K562 (cell line): ENCODE data around the gene UCHL5. TPM values are rescaled to one million over a fixed set of nuclear protein-coding genes. Genes with fewer than 3 reads are reported as not detected.

ENCODE experiments used
- ATF7 ChIP-seq: fragments of 450-650 bp; IDR thresholded peaks from 2 replicates; pipeline ENCODE4 v1.7.1; 2014; ENCODE audit warnings: mild to moderate bottlenecking, moderate library complexity
- CTBP1 ChIP-seq: fragments of 450-650 bp; IDR thresholded peaks from 2 replicates; pipeline ENCODE4 v1.6.1; 2016; ENCODE audit warnings: borderline replicate concordance
- ILF3 ChIP-seq: fragments of 450-650 bp; IDR thresholded peaks from 2 replicates; pipeline ENCODE4 v1.6.1; 2018; ENCODE audit warnings: antibody characterized with exemption, mild to moderate bottlenecking, moderate library complexity, borderline replicate concordance
- KDM4B ChIP-seq, 2 experiments: fragments of 450-650 bp in 1 of 2; sonication (generic) in 1 of 2; IDR thresholded peaks; 2 replicates each; pipeline ENCODE4 v1.6.1; 2016 to 2017; ENCODE audit warnings: borderline replicate concordance in 2 of 2, antibody characterized with exemption in 1 of 2, low read depth in 1 of 2, mild to moderate bottlenecking in 1 of 2
- MCM3 ChIP-seq: fragments of 450-650 bp; IDR thresholded peaks from 2 replicates; pipeline ENCODE4 v1.6.1; 2016
- MXI1 ChIP-seq: IDR thresholded peaks from 2 replicates; pipeline ENCODE4 v1.6.1; 2011; ENCODE audit warnings: low read depth, mild to moderate bottlenecking, improper control_type of control experiment, low read length
- NEUROD1 ChIP-seq: fragments of 150-350 bp; IDR thresholded peaks from 2 replicates; pipeline ENCODE4 v1.6.1; 2014; ENCODE audit warnings: borderline replicate concordance, low read length, low read depth; ENCODE audit not compliant: partially characterized antibody
- PHTF2 ChIP-seq: fragments of 250-450 bp; sonication (Bioruptor Pico); IDR thresholded peaks from 2 replicates; pipeline ENCODE4 v1.5.0; 2021; ENCODE audit warnings: mild to moderate bottlenecking
- SP1 ChIP-seq: sonication (generic); formaldehyde crosslinking; IDR thresholded peaks from 2 replicates; pipeline ENCODE4 v1.8.1; 2022; ENCODE audit warnings: mild to moderate bottlenecking, missing genetic modification reagents
- polyA plus RNA-seq, 8 experiments: library from polyadenylated mRNA; depleted of rRNA in 4 of 8; stranded (reverse) in 5 of 8; unstranded in 3 of 8; fragments of >200 nt; fragmentation: Nextera tagmentation in 2 of 8; fragmentation: Illumina TruSeq in 1 of 8; extraction: Ambion mirVana in 2 of 8; extraction: Trizol in 1 of 8; gene quantifications; 2 replicates each; pipeline versions ENCODE4 v1.2.1 to v1.2.3, GENCODE V29; 2011 to 2014; ENCODE audit warnings: inconsistent platforms in 1 of 8, missing spikeins in 1 of 8
- total RNA-seq, 7 experiments: library from RNA; depleted of rRNA in 6 of 7; stranded (reverse); fragments of >200 nt in 6 of 7; fragmentation: Illumina TruSeq in 2 of 7; extraction: Trizol in 2 of 7; gene quantifications; 2 replicates each; pipeline versions ENCODE4 v1.2.1 to v1.2.3, GENCODE V29; 2011 to 2021; ENCODE audit warnings: low replicate concordance in 1 of 7
- TF ChIP-seq, protein P1 (sequence below): fragments of 450-650 bp; IDR thresholded peaks from 2 replicates; pipeline ENCODE4 v1.6.1; 2016; ENCODE audit warnings: mild to moderate bottlenecking
- TF ChIP-seq, protein P2 (sequence below): fragments of 200-800 bp; sonication (Bioruptor generic); IDR thresholded peaks from 2 replicates; pipeline ENCODE4 v1.6.1; 2017; ENCODE audit warnings: missing genetic modification characterization, missing compliant biosample characterization
- TF ChIP-seq, protein P3 (sequence below): fragments of 250-450 bp; sonication (Bioruptor Pico); IDR thresholded peaks from 2 replicates; pipeline ENCODE4 v1.8.0; 2021; ENCODE audit warnings: moderate library complexity, mild to moderate bottlenecking, inconsistent platforms
- TF ChIP-seq, protein P4 (sequence below): sonication (generic); formaldehyde crosslinking; IDR thresholded peaks from 2 replicates; pipeline ENCODE4 v1.8.1; 2023; ENCODE audit warnings: mild to moderate bottlenecking, missing genetic modification reagents
- TF ChIP-seq, protein P5 (sequence below), 2 experiments: fragments of 450-650 bp in 1 of 2; IDR thresholded peaks; 2 replicates each; pipeline ENCODE4 v1.6.1; 2011 to 2017; ENCODE audit warnings: low read depth in 2 of 2, antibody characterized with exemption in 1 of 2, borderline replicate concordance in 1 of 2, low read length in 1 of 2, mild to moderate bottlenecking in 1 of 2, mixed read lengths in 1 of 2; ENCODE audit not compliant: control insufficient read depth in 1 of 2

UCHL5 gene
- total and polyA plus RNA-seq, 9 of the 15 experiments (the other 6 are each of a cell fraction or from before 2014, with no cell fraction given) = 61.0 to 206 (median 122) TPM

DNA sequence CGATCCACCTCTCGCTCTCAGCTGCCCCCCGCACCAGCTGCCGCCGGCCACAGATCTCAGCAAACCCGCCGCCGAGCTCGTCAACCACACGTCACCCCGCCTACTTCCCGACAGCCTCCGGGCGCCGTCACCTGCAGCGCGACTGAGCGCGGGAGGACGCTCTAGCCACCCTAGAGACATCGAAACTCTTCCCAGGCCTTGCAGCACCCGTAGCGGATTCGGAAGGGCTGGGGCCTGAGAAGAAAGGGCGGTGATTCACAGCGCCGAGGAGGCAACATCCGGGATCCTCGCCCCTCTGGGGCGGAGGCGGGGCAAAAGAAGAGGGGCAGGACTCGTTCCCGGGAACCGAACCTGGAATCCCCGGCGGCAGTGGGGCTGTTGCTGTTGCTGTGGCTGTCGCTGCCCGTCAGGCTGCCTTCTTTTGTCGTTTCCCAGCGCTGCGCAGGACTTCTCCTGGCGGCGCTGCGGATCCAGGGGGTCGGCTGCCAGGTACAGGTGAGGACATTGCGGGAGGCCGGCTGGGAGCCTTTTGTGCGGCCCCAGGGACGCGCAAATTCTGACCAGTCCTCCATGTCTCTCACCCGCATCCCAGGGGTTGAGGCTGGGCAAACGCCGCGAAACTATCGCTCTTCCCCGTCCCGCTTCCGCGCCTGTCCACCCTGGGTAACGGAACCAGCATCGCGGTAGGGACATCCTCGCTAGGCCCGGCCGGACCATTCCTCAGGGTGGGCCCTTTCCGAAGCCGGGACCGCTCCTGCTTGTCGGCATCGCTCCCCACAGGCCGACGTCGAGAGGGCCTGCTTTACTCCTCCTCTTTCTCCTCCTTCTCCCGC, at the start of gene UCHL5, which contains the start of gene RO60 (continued):
- TF ChIP-seq, protein P1, sequence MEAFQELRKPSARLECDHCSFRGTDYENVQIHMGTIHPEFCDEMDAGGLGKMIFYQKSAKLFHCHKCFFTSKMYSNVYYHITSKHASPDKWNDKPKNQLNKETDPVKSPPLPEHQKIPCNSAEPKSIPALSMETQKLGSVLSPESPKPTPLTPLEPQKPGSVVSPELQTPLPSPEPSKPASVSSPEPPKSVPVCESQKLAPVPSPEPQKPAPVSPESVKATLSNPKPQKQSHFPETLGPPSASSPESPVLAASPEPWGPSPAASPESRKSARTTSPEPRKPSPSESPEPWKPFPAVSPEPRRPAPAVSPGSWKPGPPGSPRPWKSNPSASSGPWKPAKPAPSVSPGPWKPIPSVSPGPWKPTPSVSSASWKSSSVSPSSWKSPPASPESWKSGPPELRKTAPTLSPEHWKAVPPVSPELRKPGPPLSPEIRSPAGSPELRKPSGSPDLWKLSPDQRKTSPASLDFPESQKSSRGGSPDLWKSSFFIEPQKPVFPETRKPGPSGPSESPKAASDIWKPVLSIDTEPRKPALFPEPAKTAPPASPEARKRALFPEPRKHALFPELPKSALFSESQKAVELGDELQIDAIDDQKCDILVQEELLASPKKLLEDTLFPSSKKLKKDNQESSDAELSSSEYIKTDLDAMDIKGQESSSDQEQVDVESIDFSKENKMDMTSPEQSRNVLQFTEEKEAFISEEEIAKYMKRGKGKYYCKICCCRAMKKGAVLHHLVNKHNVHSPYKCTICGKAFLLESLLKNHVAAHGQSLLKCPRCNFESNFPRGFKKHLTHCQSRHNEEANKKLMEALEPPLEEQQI = peak; percentile 87
- TF ChIP-seq SP1 (CRISPR knock-in tag) (peak; percentile 95), KDM4B (IDR thresholded peaks at IDR 0.05; ENCODE audit: borderline replicate concordance in 2 of 2, low read depth in 1 of 2) (peak in 1 of 2 experiments; percentile 89; a peak in 1 of 4 replicates), CTBP1 (peak; percentile 89), NEUROD1 (peak; percentile 86), ATF7 (peak; percentile 96), ILF3 (no peak), MXI1 (peak; percentile 38; the same call in 1 of the 2 replicates), MCM3 (no peak), PHTF2 (CRISPR knock-in tag) (no peak)
- TF ChIP-seq, protein P2, sequence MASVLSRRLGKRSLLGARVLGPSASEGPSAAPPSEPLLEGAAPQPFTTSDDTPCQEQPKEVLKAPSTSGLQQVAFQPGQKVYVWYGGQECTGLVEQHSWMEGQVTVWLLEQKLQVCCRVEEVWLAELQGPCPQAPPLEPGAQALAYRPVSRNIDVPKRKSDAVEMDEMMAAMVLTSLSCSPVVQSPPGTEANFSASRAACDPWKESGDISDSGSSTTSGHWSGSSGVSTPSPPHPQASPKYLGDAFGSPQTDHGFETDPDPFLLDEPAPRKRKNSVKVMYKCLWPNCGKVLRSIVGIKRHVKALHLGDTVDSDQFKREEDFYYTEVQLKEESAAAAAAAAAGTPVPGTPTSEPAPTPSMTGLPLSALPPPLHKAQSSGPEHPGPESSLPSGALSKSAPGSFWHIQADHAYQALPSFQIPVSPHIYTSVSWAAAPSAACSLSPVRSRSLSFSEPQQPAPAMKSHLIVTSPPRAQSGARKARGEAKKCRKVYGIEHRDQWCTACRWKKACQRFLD (CRISPR knock-in tag) = 0 out of 2 replicates have a peak, but pooled peaks have one; percentile 90
- TF ChIP-seq, protein P3, sequence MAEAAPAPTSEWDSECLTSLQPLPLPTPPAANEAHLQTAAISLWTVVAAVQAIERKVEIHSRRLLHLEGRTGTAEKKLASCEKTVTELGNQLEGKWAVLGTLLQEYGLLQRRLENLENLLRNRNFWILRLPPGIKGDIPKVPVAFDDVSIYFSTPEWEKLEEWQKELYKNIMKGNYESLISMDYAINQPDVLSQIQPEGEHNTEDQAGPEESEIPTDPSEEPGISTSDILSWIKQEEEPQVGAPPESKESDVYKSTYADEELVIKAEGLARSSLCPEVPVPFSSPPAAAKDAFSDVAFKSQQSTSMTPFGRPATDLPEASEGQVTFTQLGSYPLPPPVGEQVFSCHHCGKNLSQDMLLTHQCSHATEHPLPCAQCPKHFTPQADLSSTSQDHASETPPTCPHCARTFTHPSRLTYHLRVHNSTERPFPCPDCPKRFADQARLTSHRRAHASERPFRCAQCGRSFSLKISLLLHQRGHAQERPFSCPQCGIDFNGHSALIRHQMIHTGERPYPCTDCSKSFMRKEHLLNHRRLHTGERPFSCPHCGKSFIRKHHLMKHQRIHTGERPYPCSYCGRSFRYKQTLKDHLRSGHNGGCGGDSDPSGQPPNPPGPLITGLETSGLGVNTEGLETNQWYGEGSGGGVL (CRISPR knock-in tag) = no peak
- TF ChIP-seq, protein P4, sequence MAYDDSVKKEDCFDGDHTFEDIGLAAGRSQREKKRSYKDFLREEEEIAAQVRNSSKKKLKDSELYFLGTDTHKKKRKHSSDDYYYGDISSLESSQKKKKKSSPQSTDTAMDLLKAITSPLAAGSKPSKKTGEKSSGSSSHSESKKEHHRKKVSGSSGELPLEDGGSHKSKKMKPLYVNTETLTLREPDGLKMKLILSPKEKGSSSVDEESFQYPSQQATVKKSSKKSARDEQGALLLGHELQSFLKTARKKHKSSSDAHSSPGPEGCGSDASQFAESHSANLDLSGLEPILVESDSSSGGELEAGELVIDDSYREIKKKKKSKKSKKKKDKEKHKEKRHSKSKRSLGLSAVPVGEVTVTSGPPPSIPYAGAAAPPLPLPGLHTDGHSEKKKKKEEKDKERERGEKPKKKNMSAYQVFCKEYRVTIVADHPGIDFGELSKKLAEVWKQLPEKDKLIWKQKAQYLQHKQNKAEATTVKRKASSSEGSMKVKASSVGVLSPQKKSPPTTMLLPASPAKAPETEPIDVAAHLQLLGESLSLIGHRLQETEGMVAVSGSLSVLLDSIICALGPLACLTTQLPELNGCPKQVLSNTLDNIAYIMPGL = peak; percentile 52; the same call in 1 of the 2 replicates
- TF ChIP-seq, protein P5, sequence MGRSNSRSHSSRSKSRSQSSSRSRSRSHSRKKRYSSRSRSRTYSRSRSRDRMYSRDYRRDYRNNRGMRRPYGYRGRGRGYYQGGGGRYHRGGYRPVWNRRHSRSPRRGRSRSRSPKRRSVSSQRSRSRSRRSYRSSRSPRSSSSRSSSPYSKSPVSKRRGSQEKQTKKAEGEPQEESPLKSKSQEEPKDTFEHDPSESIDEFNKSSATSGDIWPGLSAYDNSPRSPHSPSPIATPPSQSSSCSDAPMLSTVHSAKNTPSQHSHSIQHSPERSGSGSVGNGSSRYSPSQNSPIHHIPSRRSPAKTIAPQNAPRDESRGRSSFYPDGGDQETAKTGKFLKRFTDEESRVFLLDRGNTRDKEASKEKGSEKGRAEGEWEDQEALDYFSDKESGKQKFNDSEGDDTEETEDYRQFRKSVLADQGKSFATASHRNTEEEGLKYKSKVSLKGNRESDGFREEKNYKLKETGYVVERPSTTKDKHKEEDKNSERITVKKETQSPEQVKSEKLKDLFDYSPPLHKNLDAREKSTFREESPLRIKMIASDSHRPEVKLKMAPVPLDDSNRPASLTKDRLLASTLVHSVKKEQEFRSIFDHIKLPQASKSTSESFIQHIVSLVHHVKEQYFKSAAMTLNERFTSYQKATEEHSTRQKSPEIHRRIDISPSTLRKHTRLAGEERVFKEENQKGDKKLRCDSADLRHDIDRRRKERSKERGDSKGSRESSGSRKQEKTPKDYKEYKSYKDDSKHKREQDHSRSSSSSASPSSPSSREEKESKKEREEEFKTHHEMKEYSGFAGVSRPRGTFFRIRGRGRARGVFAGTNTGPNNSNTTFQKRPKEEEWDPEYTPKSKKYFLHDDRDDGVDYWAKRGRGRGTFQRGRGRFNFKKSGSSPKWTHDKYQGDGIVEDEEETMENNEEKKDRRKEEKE (IDR thresholded peaks at IDR 0.05; ENCODE audit: borderline replicate concordance in 1 of 2, control insufficient read depth in 1 of 2, low read depth in 2 of 2, low read length in 1 of 2) = peak in 1 of 2 experiments; percentile 84; a peak in 1 of 4 replicates
